GM12872 (cell line): Measurements from ENCODE around the gene SMIM33.

ENCODE experiments used
- TF ChIP-seq, protein P1 (sequence below): IDR thresholded peaks from 3 replicates; pipeline ENCODE4 v1.5.1; 2011; ENCODE audit warnings: low read depth, mild to moderate bottlenecking, low read length, moderate library complexity; ENCODE audit not compliant: insufficient read depth

SMIM33 gene

DNA sequence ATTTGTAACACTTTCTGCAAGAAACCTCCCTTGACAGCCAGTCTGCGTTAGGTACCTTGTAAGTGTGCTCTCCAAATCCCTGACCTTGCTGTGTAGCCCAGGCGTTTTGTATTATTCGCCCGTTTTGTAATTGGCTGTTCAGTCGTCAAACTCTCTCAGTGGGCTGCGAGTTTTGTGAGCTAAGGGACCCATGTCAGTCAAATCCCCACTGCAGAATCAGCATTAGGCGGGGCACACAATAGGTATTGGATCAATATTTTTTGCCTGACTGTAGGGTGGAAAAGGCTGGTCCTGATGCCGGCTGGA lies 32.1 kb upstream of the SMIM33 start:
- TF ChIP-seq, protein P1, sequence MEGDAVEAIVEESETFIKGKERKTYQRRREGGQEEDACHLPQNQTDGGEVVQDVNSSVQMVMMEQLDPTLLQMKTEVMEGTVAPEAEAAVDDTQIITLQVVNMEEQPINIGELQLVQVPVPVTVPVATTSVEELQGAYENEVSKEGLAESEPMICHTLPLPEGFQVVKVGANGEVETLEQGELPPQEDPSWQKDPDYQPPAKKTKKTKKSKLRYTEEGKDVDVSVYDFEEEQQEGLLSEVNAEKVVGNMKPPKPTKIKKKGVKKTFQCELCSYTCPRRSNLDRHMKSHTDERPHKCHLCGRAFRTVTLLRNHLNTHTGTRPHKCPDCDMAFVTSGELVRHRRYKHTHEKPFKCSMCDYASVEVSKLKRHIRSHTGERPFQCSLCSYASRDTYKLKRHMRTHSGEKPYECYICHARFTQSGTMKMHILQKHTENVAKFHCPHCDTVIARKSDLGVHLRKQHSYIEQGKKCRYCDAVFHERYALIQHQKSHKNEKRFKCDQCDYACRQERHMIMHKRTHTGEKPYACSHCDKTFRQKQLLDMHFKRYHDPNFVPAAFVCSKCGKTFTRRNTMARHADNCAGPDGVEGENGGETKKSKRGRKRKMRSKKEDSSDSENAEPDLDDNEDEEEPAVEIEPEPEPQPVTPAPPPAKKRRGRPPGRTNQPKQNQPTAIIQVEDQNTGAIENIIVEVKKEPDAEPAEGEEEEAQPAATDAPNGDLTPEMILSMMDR, result no peak

- TF ChIP-seq, protein P1, result no peak
Measured at GRCh38 chr5:139439013-139439903, 31.5 kb upstream of the SMIM33 start, which contains the start of gene DNAJC18. DNAJC18 (minus strand) TSS chr5:139439525; CDS start chr5:139439445, 80 bp downstream.

GRCh38 chr5:139443831-139444453 lies 26.9 kb upstream of the SMIM33 start:
- TF ChIP-seq, protein P1, result no peak

- TF ChIP-seq, protein P1, result no peak
Measured at GRCh38 chr5:139445325-139446170, 25.3 kb upstream of the SMIM33 start.

DNA sequence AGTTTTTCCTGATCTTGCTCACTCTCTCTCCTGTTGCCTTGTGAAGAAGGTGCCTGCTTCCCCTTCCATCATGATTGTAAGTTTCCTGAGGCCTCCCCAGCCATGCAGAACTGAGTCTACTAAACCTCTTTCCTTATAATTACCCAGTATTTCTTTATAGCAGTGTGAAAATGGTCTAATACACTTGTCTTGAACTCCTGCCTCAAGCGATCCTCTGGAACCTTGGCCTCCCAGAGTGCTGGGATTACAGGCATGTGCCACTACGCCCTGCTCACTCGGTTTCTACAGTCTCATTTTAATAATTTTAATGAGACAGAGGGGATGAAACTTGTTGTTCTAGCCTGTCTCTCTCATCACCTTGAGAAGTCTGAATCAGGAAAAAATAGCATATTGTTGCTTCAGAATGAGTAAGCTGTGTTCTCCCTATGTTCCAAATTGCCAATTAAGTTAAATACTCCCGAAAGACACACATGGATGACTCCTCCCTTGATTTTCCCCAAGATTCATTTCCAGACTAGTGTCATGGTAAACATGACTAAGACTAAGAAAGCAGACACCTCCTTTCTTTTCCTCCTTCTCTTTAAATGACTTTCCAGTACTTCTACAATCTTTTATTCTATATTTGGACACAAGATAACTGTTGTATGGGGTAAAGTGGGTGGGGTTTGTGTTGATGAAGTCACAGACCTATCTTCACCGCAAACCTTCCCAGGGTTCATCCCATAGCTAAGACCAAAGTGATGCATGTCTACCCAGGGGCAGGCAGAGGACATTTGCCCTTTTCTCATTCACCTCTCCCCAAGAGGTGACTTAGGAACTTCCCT lies 23.6 kb upstream of the SMIM33 start:
- TF ChIP-seq, protein P1, result no peak

DNA sequence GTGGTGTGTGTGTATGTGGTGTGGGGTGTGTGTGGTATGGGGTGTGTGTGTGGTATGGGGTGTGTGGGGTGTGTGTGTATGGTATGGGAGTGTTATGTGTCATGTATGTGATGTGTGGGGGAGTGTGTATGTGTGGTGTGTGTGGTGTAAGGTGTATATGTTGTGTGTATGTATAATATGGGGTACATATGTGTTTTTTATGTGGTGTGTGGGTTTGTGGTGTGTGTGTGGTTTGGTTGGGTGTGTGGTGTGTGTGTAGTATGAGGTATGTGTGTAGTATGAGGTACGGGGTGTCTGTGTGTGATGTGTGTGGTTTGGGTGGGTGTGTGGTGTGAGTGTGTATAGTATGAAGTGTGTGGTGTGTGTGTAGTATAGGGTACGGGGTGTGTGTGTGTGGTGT lies 19.6 kb upstream of the SMIM33 start:
- TF ChIP-seq, protein P1, result no peak
